PFSK-1 (cell line): Measurements from ENCODE around the gene HMX1.

Experiments used
- POLR2AphosphoS5 ChIP-seq: IDR thresholded peaks from 2 replicates; pipeline ENCODE4 v1.6.1; 2012; ENCODE audit warnings: low read depth, mild to moderate bottlenecking, control low read depth, low read length, moderate library complexity
- SIN3A ChIP-seq: IDR thresholded peaks from 2 replicates; pipeline ENCODE4 v1.6.1; 2012; ENCODE audit warnings: mild to moderate bottlenecking, low read length, moderate library complexity, borderline replicate concordance; ENCODE audit not compliant: insufficient read depth
- TAF1 ChIP-seq: IDR thresholded peaks from 2 replicates; pipeline ENCODE4 v1.6.1; 2012; ENCODE audit warnings: low read length, control low read depth, borderline replicate concordance; ENCODE audit not compliant: insufficient read depth

DNA sequence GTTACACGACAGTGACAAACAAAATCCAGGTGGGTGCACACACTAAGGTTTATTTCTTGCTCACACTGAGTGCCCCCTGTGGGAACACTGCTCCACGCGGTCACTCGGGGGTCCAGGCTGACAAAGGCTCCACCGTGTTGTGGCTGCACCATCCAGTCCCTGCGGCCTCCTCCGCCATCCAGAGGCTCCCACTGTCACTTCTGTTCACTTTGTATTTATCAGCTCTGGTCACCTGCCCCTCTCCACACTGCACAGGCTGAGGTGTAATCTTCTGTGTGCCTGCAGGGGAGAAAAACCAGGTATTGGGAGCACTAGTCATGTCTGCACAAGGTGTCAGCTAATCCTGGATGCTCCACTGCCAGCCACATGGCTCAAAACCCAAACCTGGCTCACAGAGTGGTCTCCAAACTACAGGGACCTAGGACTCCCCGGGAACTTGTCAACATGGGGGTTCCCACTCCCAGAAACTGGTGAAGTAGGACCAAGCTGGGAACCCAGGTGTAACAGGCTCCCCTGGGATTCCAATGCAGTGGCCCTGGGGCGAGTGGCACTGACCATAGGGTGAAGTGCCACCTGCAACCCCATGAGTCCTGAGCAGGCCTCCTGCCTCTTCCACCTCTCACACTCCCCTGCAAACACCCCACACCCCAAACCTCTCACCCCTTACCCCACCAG is 25.5 kb downstream of the HMX1 start:
- no peak for TF ChIP-seq POLR2AphosphoS5
- TF ChIP-seq SIN3A, result no peak
- TF ChIP-seq TAF1, result no peak
